ENCODE measurements around the gene MPC1L.
"Not testable (repeated sequence)": the region's sequence is repeated elsewhere in the genome, so short reads cannot be mapped to it uniquely, and the experiment has no call there.

MPC1L gene

GRCh38 chrX:40623139-40623536 lies at the start of gene MPC1L:
MPC1L (plus strand) TSS chrX:40623428; CDS start chrX:40623566, 138 bp downstream.
- no peak for DNase-seq (ENCODE audit: low spot score)

GRCh38 chrX:40573763-40574162 lies 49.5 kb upstream of the MPC1L start:
- no peak for DNase-seq (ENCODE audit: low spot score)

DNA sequence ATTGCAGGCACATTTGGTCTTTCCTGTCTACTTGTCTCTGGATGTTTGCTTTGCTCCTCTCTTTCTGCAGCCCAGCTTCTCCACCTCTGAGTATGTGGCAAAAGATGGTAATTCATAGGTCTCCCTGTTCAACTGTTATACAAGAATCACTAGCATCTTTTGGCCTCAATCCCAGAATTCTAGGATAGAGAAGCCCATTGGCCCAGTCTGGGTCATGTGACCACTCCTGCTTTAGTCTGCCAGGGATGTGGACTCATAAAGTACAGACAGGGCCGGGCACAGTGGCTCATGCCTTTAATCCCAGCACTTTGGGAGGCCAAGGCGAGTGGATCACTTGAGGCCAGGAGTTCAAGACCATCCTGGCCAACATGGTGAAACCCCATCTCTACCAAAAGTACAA lies 47.8 kb upstream of the MPC1L start:
- DNase-seq (ENCODE audit: low spot score), result not testable (repeated sequence)

DNA sequence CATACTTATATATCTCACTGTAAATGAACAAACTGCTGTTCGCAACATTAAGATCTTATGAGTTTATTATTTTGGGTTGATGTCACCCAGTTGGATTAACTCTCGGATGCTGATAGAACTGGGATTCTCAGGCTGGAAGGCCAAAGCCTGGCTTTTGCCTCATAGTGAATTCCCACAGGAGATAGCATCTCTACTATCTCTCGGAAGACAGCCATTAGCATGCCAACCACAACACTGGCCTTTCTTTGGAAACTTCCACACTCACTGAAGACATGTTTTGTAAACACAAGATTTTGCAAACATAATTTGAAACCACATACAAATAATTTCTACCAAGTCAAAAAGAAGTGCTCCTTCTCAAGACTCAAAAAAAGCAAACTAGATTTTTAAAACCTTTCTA lies 46.9 kb upstream of the MPC1L start:
- DNase-seq (ENCODE audit: low spot score), result no peak

DNA sequence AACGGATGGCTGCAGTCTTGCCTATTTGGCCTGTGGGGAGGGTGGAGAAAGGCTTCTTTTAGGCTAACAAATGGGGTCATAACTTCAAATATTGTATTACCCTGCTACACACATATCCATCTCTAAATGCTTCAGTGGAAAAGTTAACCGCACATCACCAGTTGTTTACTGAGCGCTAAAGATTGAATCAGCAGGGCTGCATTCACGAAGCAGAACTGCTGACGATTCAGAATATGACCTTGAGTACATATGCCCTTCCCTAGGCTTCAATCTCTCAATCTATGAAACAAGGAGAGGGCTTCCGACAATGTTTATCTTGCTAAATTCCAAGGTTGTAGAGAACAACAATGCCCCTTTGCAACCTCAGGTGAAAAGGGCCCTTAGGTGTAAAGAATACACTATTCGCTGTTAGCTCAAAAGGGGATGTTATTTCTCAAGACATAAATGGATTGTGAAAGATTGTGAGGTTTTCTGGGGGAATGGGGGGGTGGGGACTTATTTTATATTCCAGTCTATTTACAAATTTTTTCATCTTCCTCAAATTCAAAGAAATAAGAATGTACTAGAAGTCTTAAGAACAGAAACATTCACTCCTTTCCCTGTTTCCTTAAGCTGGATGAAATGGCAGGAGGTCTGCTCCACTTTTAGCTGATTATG lies 45.1 kb upstream of the MPC1L start:
- DNase-seq (ENCODE audit: low spot score), result no peak

DNA sequence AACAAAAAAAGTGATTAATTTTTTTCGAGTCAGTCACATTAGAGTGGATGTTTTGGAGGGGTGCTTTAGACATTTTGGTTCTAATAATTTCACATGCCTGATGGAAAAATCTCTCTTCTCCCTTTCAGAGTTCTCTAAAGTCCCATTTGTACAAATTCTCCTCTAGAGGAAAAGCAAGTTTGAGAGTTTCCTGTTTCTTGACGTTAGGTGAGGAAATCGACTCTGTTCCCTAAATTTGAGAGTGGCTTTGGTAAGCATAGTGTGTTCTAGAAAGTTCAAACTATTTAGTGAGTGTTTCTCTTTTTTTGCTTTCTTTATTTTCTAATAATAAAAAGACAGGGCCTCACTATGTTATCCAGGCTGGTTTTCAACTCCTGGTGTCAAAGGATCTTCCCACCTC lies 44.1 kb upstream of the MPC1L start:
- no peak for DNase-seq (ENCODE audit: low spot score)

DNA sequence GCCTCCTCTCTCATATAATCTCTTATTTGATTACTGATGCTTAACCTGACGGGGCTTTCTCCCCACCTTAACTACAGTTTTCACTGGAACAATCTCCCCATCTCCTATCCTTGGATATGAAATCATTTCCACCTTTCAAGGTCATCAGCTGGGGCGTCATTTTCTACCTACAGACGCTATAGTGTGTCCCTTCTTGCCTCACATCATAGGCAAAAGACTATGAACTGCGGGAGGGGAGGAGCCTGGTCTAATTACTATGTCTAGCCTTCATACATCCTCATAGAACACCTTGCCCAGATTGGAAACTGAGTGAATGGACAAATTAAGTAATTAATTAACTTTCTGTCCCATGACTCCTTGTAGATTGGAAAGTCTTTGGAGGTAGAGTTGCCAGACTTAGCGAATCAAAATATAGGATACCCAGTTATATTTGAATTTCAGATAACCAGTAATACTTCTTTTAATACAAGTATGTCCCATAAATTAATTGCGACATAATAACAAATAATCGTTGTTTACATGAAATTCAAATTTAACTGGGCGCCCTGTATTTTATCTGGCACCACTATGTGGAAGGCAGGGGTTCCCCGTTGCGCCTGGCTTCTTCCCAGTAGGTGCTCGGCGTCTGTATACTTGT lies 43.2 kb upstream of the MPC1L start:
- no peak for DNase-seq (ENCODE audit: low spot score)

- DNase-seq (ENCODE audit: low spot score), result peak; percentile 91
Measured at GRCh38 chrX:40580537-40581335, 42.5 kb upstream of the MPC1L start, which contains the start of gene ATP6AP2. ATP6AP2 (plus strand) TSS chrX:40580970; CDS start chrX:40581066, 96 bp downstream.

- no peak for DNase-seq (ENCODE audit: low spot score)
Measured at GRCh38 chrX:40581336-40581920, 41.8 kb upstream of the MPC1L start.

GRCh38 chrX:40582178-40582577 lies 41.0 kb upstream of the MPC1L start:
- not testable (repeated sequence) for DNase-seq (ENCODE audit: low spot score)

DNA sequence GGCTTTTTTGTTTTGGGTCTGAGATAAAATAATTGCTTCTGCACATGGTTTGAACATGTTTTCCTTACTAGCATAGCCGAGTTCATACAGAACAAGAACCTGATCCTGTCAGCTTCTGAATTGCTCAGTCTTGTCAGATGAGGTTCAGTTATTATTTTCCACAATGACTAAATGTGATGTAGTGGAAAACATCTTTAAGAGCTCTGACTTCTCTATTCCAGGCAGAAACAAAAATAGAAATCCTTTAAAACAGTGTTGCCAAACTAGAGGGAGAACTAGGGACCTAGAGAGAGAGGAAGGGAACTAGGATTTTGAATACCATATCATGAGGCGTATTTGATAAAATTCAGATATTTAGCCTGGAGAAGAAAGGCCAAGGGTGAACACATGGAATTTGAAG lies 40.4 kb upstream of the MPC1L start:
- no peak for DNase-seq (ENCODE audit: low spot score)

- DNase-seq (ENCODE audit: low spot score), result not testable (repeated sequence)
Measured at GRCh38 chrX:40587623-40588022, 35.6 kb upstream of the MPC1L start.

- DNase-seq (ENCODE audit: low spot score), result not testable (repeated sequence)
Measured at GRCh38 chrX:40589616-40590321, 33.5 kb upstream of the MPC1L start.

GRCh38 chrX:40603446-40603845 lies 19.8 kb upstream of the MPC1L start:
- no peak for DNase-seq (ENCODE audit: low spot score)

DNA sequence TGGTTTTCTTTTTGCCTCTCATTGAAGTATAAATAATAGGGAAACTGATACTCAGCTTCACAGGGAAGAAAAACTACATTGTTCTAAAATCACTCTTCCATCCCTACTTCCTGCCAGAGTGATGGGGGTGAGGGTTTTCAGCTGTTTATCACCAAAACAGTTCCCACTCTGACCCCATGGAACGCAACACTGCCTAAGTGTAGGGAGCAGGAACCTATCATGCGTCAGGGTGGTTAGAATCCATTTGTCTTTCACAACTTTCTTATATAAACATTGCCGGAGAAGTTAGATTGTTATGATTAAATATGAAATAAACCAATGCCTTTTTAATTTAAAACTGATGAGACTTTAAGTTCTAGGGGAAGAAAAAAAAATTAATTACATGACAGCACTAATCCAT lies 15.8 kb upstream of the MPC1L start:
- DNase-seq (ENCODE audit: low spot score), result no peak

- DNase-seq (ENCODE audit: low spot score), result no peak
Measured at GRCh38 chrX:40612511-40612910, 10.7 kb upstream of the MPC1L start.

DNA sequence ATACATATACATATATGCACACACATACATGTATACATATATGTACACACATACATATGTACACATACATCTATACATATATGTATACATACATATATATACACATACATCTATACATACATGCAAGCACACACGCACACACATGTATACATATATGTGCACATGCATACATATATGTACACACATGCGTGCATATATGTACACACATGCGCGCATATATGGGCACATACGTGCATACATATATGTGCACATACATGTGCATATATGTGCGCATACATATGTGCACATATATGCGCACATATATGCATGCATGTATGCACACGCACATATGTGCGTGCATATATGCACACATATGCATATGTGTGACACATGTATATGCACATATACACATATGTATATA lies 7.3 kb upstream of the MPC1L start:
- DNase-seq (ENCODE audit: low spot score), result no peak

DNA sequence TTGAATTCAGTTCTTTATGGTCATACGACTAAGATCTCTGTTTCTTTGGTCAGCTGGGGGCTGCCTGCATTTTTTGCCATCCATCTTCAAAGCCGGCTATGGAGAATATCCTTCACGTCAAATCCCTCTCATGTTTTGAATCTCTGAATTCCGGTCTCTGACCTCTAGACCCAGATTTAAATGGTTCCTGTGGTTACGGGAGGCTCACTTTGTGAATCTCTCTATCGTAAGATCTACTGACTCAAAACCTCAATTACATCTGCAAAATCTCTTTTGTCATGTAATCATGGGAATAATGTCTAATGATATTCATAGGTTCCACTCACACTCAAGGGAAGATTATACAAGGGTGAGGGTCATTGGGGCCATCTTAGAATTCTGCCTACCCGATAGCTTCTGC lies 5.7 kb upstream of the MPC1L start:
- DNase-seq (ENCODE audit: low spot score), result no peak

DNA sequence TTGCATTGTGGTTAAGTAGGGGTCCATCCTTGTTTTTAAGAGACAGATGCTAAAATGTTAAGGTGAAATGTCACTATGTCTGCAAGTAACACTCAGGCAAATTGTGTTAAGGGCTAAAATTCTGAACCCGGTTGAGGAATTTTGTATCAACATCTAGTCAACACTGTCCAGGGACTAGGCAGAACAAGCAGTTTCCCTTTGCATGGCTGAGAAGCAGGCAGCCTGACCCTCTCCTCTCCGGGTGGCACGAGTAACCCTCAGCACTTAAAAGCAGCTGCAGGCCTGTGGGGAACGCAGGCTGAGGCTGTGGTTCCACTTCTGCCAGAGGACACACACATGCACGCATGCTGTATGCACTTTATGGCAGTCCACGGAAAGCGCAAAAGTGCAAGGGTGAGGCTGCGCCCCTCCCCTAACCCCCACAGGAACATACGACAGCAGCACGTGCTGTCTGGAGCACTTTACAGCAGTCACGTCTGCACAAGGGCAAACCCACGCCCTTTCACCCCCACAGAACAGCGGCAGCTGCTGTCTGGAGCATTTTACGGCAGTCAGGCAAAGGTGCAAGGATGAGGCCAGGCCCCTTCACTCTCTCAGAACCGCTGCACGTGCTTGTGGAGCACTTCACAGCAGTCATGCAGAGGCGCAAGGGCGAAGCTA lies 619 bp upstream of the MPC1L start:
- DNase-seq (ENCODE audit: low spot score), result no peak

DNA sequence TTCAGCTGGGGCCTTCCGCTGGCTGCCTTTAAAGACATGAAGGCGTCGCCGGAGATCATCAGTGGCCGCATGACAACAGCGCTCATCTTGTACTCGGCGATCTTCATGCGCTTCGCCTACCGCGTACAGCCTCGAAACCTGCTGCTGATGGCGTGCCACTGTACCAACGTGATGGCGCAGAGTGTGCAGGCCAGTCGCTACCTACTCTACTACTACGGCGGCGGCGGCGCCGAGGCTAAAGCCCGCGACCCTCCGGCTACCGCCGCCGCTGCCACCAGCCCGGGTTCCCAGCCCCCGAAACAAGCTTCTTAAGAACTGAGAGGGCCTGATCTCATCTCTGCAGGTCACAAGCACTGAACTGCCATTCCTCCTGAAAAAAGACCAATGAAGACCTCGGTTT lies 437 bp downstream of the MPC1L start:
- DNase-seq (ENCODE audit: low spot score), result no peak

GRCh38 chrX:40625294-40625693 lies 2.1 kb downstream of the MPC1L start:
- DNase-seq (ENCODE audit: low spot score), result no peak
